ENCODE data around the gene TREH. TPM values are rescaled to one million over a fixed set of nuclear protein-coding genes. Genes with fewer than 3 reads are reported as not detected.

The TREH gene
- total RNA-seq, 4 donors from 2014 or later = not detected

- no peaks in the 10 kb centered on the region for H3K9me3 ChIP-seq
- intact Hi-C loops (cut with DNase I; ENCODE audit: low total_unique reads) = no loop called here
- H3K4me3 ChIP-seq = no peak overlapping the region
- peak in 1 of 2 donors; percentile 65 for TF ChIP-seq POLR2A (IDR thresholded peaks at IDR 0.05)
- TF ChIP-seq CTCF (IDR thresholded peaks at IDR 0.05) = no peak
- H3K4me1 ChIP-seq = peaks cover 9 to 39% of the 10 kb centered on the region in 2 donors
- peak; percentile 59 to 75 for DNase-seq
- H3K36me3 ChIP-seq = no peaks in the 10 kb centered on the region
- H3K27ac ChIP-seq = peak overlapping the region; percentile 86 to 90
- no peaks in the 10 kb centered on the region for H3K27me3 ChIP-seq
Observed at GRCh38 chr11:118619444-118620197, 59.8 kb downstream of the TREH start.

- DNase-seq = peak; percentile 52 to 65
- Histone ChIP-seq H3K27ac (peak overlapping the region; percentile 86 to 90), H3K9me3 (no peaks in the 10 kb centered on the region), H3K27me3 (no peaks in the 10 kb centered on the region), H3K4me1 (peaks cover 9 to 39% of the 10 kb centered on the region in 2 donors), H3K4me3 (no peak overlapping the region), H3K36me3 (no peaks in the 10 kb centered on the region)
- intact Hi-C loops (cut with DNase I; ENCODE audit: low total_unique reads) = no loop called here
- TF ChIP-seq CTCF (IDR thresholded peaks at IDR 0.05) = no peak
- TF ChIP-seq POLR2A (IDR thresholded peaks at IDR 0.05) = no peak
Observed at GRCh38 chr11:118618991-118619375, 60.5 kb downstream of the TREH start.

GRCh38 chr11:118618115-118618990 is 61.1 kb downstream of the TREH start:
- H3K27me3 ChIP-seq = no peaks in the 10 kb centered on the region
- H3K9me3 ChIP-seq = no peaks in the 10 kb centered on the region
- no peaks in the 10 kb centered on the region for H3K36me3 ChIP-seq
- intact Hi-C loops (cut with DNase I; ENCODE audit: low total_unique reads) = no loop called here
- peak; percentile 66 to 70 for DNase-seq
- peaks cover 9 to 38% of the 10 kb centered on the region in 2 donors for H3K4me1 ChIP-seq
- peak overlapping the region; percentile 86 to 90 for H3K27ac ChIP-seq
- no peak for TF ChIP-seq POLR2A (IDR thresholded peaks at IDR 0.05)
- TF ChIP-seq CTCF (IDR thresholded peaks at IDR 0.05) = no peak
- H3K4me3 ChIP-seq = no peak overlapping the region

- intact Hi-C loops (cut with DNase I; ENCODE audit: low total_unique reads) = no loop called here
- no peak for TF ChIP-seq POLR2A (IDR thresholded peaks at IDR 0.05)
- TF ChIP-seq CTCF (IDR thresholded peaks at IDR 0.05) = no peak
- no peaks in the 10 kb centered on the region for H3K9me3 ChIP-seq
- no peak overlapping the region for H3K4me3 ChIP-seq
- peak in 1 of 2 donors; percentile 12 for DNase-seq
- H3K27me3 ChIP-seq = no peaks in the 10 kb centered on the region
- H3K27ac ChIP-seq = peak overlapping the region in 1 of 2 donors; percentile 5
- H3K36me3 ChIP-seq = no peaks in the 10 kb centered on the region
- peaks cover 9 to 24% of the 10 kb centered on the region in 2 donors for H3K4me1 ChIP-seq
Observed at GRCh38 chr11:118615976-118616371, 63.5 kb downstream of the TREH start.

All from uterus (tissue), 4 donors.